K562 (cell line): Measurements from ENCODE around the gene ARHGEF6. TPM values are rescaled to one million over a fixed set of nuclear protein-coding genes. Genes with fewer than 3 reads are reported as not detected.

ENCODE experiments used
- CBX2 ChIP-seq: fragments of 200-600 bp; sonication (generic); IDR thresholded peaks from one replicate; pipeline ENCODE4 v1.6.1; 2012; ENCODE audit warnings: mild to moderate bottlenecking, low read length, inconsistent platforms; ENCODE audit not compliant: insufficient read depth, poor library complexity, severe bottlenecking
- HDAC6 ChIP-seq: IDR thresholded peaks from 2 replicates; pipeline ENCODE4 v1.6.1; 2012; ENCODE audit warnings: low read depth, mild to moderate bottlenecking, control low read depth, inconsistent platforms, low read length, moderate library complexity
- MYBL2 ChIP-seq, 2 experiments: fragments of 450-650 bp in 1 of 2; sonication (generic) in 1 of 2; formaldehyde crosslinking in 1 of 2; IDR thresholded peaks; 2 replicates each; pipeline versions ENCODE4 v1.6.1 to v1.8.1; 2017 to 2022; ENCODE audit warnings: borderline replicate concordance in 1 of 2, inconsistent platforms in 1 of 2, low read depth in 1 of 2, mild to moderate bottlenecking in 1 of 2, missing genetic modification reagents in 1 of 2, moderate library complexity in 1 of 2
- NR2C1 ChIP-seq, 2 experiments: fragments of 450-650 bp; IDR thresholded peaks; 2 replicates each; pipeline ENCODE4 v1.6.1; 2017; ENCODE audit warnings: mild to moderate bottlenecking in 2 of 2, antibody characterized with exemption in 1 of 2, inconsistent platforms in 1 of 2, missing compliant biosample characterization in 1 of 2, missing genetic modification characterization in 1 of 2
- PTBP1 ChIP-seq: fragments of 200-400 bp; formaldehyde crosslinking; IDR thresholded peaks from 2 replicates; pipeline ENCODE4 v1.6.1; 2017; ENCODE audit warnings: low read depth, low read length
- RAD21 ChIP-seq, 2 experiments: fragments of 250-450 bp in 1 of 2; fragments of 450-650 bp in 1 of 2; sonication (Bioruptor Pico) in 1 of 2; formaldehyde crosslinking in 1 of 2; IDR thresholded peaks in 1 of 2; conservative IDR thresholded peaks in 1 of 2; 2 replicates each; pipeline versions ENCODE4 v1.4.0 to v1.8.0; 2020 to 2022; ENCODE audit warnings: mild to moderate bottlenecking in 2 of 2, moderate library complexity in 1 of 2
- SIN3A ChIP-seq, 2 experiments: fragments of 150-350 bp in 1 of 2; IDR thresholded peaks; 2 replicates each; pipeline ENCODE4 v1.6.1; 2011 to 2016; ENCODE audit warnings: borderline replicate concordance in 2 of 2, low read depth in 2 of 2, low read length in 2 of 2, mild to moderate bottlenecking in 2 of 2, moderate library complexity in 2 of 2; ENCODE audit not compliant: control insufficient read depth in 1 of 2
- THRB ChIP-seq: fragments of 450-650 bp; formaldehyde crosslinking; conservative IDR thresholded peaks from 2 replicates; pipeline ENCODE4 v1.4.0; 2022; ENCODE audit warnings: mild to moderate bottlenecking, missing genetic modification characterization
- ZBTB40 ChIP-seq, 2 experiments: fragments of 450-650 bp in 1 of 2; sonication (generic) in 1 of 2; formaldehyde crosslinking in 1 of 2; IDR thresholded peaks; 2 replicates each; pipeline versions ENCODE4 v1.7.1 to v1.9.0; 2016 to 2022; ENCODE audit warnings: inconsistent platforms in 1 of 2, mild to moderate bottlenecking in 1 of 2, missing genetic modification reagents in 1 of 2
- ZBTB43 ChIP-seq: sonication (generic); formaldehyde crosslinking; IDR thresholded peaks from 2 replicates; pipeline ENCODE4 v1.8.0; 2023; ENCODE audit warnings: mild to moderate bottlenecking, missing genetic modification reagents
- ZNF197 ChIP-seq: fragments of 200-800 bp; sonication (Bioruptor generic); IDR thresholded peaks from 2 replicates; pipeline ENCODE4 v1.6.1; 2016; ENCODE audit warnings: low read depth, missing genetic modification characterization, missing compliant biosample characterization
- ZNF79 ChIP-seq: fragments of 250-450 bp; sonication (Bioruptor Pico); IDR thresholded peaks from 2 replicates; pipeline ENCODE4 v1.4.0; 2020; ENCODE audit warnings: low read depth, mild to moderate bottlenecking, moderate library complexity
- polyA plus RNA-seq, 8 experiments: library from polyadenylated mRNA; depleted of rRNA in 4 of 8; stranded (reverse) in 5 of 8; unstranded in 3 of 8; fragments of >200 nt; fragmentation: Nextera tagmentation in 2 of 8; fragmentation: Illumina TruSeq in 1 of 8; extraction: Ambion mirVana in 2 of 8; extraction: Trizol in 1 of 8; gene quantifications; 2 replicates each; pipeline versions ENCODE4 v1.2.1 to v1.2.3, GENCODE V29; 2011 to 2014; ENCODE audit warnings: inconsistent platforms in 1 of 8, missing spikeins in 1 of 8
- total RNA-seq, 7 experiments: library from RNA; depleted of rRNA in 6 of 7; stranded (reverse); fragments of >200 nt in 6 of 7; fragmentation: Illumina TruSeq in 2 of 7; extraction: Trizol in 2 of 7; gene quantifications; 2 replicates each; pipeline versions ENCODE4 v1.2.1 to v1.2.3, GENCODE V29; 2011 to 2021; ENCODE audit warnings: low replicate concordance in 1 of 7

ARHGEF6 gene
- total and polyA plus RNA-seq, 9 of the 15 experiments (the other 6 are each of a cell fraction or from before 2014, with no cell fraction given), result 2.9 to 22.1 (median 13.3) TPM

GRCh38 chrX:136767104-136767941 lies 13.4 kb downstream of the ARHGEF6 start (continued):
- TF ChIP-seq CBX2 (no peak), THRB (CRISPR knock-in tag) (no peak), ZNF197 (CRISPR knock-in tag) (no peak), ZNF79 (no peak), ZBTB40 (IDR thresholded peaks at IDR 0.05) (no peak), ZBTB40 (CRISPR knock-in tag; IDR thresholded peaks at IDR 0.05) (no peak), HDAC6 (no peak), RAD21 (CRISPR knock-in tag; conservative IDR thresholded peaks at IDR 0.05 in 1 of 2, IDR thresholded peaks at IDR 0.05 in 1 of 2) (peak; percentile 28 to 38; a peak in 3 of 4 replicates), NR2C1 (IDR thresholded peaks at IDR 0.05) (no peak), NR2C1 (tag; IDR thresholded peaks at IDR 0.05) (no peak), MYBL2 (IDR thresholded peaks at IDR 0.05; ENCODE audit: low read depth) (no peak), MYBL2 (CRISPR knock-in tag; IDR thresholded peaks at IDR 0.05; ENCODE audit: borderline replicate concordance) (no peak), PTBP1 (no peak), ZBTB43 (CRISPR knock-in tag) (no peak), SIN3A (IDR thresholded peaks at IDR 0.05; ENCODE audit: borderline replicate concordance in 2 of 2, control insufficient read depth in 1 of 2, low read depth in 2 of 2, low read length in 2 of 2) (no peak)
